Left lung (tissue), 10 donors: Measurements from ENCODE around the gene OAF. TPM values are rescaled to one million over a fixed set of nuclear protein-coding genes. Genes with fewer than 3 reads are reported as not detected.

Experiments used
- ATAC-seq: fragments of 200-7000 bp; cut with Tn5 transposase; one replicate; pipeline ENCODE4 v1.9.1; 2020; ENCODE audit warnings: moderate library complexity
- DNase-seq, 4 donors: peaks; one replicate each; pipeline ENCODE4 v3.0.0-alpha.2; 2013 to 2020
- H3K27ac ChIP-seq, 2 donors: fragments of 200-600 bp; sonication (generic) in 1 of 2; one replicate each; pipeline versions ENCODE4 v1.5.0 to v1.8.0; 2020 to 2021
- H3K27me3 ChIP-seq, 2 donors: fragments of 200-600 bp; sonication (generic) in 1 of 2; one replicate each; pipeline versions ENCODE4 v1.5.0 to v1.8.0; 2020 to 2021
- H3K36me3 ChIP-seq, 2 donors: fragments of 200-600 bp; sonication (generic) in 1 of 2; one replicate each; pipeline versions ENCODE4 v1.5.0 to v1.8.0; 2020 to 2021
- H3K4me1 ChIP-seq, 2 donors: fragments of 200-600 bp; one replicate each; pipeline ENCODE4 v1.8.0; 2021
- H3K4me3 ChIP-seq, 2 donors: fragments of 200-600 bp; sonication (generic) in 1 of 2; one replicate each; pipeline versions ENCODE4 v1.5.0 to v1.8.0; 2020 to 2021; ENCODE audit warnings: mild to moderate bottlenecking in 1 of 2
- H3K9me3 ChIP-seq, 2 donors: fragments of 200-600 bp; sonication (generic) in 1 of 2; one replicate each; pipeline versions ENCODE4 v1.5.0 to v1.8.0; 2020 to 2021
- intact Hi-C, 2 donors: fragments of 100-400 bp; cut with DNase I; formaldehyde crosslinking; loops; one replicate each; pipeline versions ENCODE4 v1.11.2 to v1.14.2; 2022
- polyA plus RNA-seq, 6 donors: library from polyadenylated mRNA; unstranded; fragments of 120-200 nt; gene quantifications; one replicate each; pipeline ENCODE4 v1.2.1, GENCODE V29; 2013; ENCODE audit not compliant: insufficient read length in 6 of 6
- total RNA-seq, 2 donors: library from RNA; stranded (reverse); fragmentation: NEBNext Ultra II Directional; extraction: Animal tissue kit (Norgen Biotek cat#: 25700); gene quantifications; one replicate each; pipeline ENCODE4 v1.2.1, GENCODE V29; 2021
- TF ChIP-seq, protein P1 (sequence below), 2 donors: fragments of 200-600 bp; sonication (generic) in 1 of 2; IDR thresholded peaks; one replicate each; pipeline versions ENCODE4 v1.5.0 to v1.8.0; 2021; ENCODE audit warnings: antibody characterized with exemption in 2 of 2
- donor health status: DM: no; HTN: yes; CAD: no.
- donor health status: DM: no; HTN: no; CAD: no.

Gene OAF
- total and polyA plus RNA-seq, 8 donors: 19.5 to 38.0 (median 28.0) TPM

DNA sequence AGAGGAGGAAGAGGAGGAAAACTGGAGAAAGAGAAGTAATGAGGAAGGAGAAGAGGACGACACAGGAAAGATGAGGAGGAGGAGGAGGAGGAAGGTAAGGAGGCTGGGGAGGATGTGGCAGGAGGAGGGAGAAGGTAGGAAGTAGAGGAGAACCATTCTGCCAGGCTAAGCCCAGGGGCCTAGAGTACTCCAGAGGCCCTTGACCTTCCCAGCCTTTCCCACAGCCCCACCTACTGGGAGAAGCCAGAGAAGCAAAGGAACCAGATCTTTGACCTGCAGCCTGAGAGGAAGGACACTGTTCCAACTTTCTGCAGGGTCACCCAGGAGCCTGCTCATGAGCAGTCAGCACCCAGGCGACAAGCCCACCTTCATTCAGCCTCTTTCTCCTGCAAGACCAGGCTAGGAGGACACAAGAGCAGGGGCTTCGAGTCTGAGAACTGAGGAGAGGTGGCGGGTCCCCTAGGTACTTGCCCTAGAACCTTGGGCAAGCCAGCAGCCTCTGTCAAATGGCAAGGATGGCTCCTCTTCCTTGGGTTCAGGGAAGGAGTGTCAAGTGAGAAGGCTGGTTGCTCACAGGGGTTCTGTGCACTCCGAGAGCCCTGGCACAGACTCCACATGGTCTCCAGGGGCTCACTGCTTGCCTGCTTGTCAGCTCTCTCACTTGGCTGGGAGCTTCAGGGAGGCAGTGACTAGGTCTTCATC, 27.9 kb upstream of the OAF start:
- H3K27ac ChIP-seq: no peak overlapping the region
- peak; percentile 64 for ATAC-seq
- DNase-seq: peak in 1 of 4 donors; percentile 37

DNA sequence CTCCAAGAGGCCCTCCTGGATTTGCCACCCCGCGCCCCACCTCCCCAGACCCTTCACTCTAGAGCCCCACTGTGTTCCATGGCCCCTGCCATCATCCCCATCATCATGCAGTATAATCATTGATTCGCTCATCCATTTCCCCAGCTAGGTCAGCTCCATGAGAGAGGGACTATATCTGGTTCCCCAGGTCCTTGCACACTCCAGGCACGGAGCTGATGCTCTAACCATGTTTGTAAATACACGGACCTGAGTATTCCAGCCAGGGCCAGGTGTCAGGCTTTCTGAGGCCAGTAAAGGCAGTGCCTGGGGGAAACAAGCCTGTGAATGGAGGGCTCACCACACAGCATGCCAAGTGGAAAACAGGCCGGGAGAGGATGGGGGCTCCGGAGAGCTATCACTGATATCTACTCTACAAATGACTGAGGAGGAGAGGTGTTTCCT, 27.1 kb upstream of the OAF start:
- TF ChIP-seq, protein P1, sequence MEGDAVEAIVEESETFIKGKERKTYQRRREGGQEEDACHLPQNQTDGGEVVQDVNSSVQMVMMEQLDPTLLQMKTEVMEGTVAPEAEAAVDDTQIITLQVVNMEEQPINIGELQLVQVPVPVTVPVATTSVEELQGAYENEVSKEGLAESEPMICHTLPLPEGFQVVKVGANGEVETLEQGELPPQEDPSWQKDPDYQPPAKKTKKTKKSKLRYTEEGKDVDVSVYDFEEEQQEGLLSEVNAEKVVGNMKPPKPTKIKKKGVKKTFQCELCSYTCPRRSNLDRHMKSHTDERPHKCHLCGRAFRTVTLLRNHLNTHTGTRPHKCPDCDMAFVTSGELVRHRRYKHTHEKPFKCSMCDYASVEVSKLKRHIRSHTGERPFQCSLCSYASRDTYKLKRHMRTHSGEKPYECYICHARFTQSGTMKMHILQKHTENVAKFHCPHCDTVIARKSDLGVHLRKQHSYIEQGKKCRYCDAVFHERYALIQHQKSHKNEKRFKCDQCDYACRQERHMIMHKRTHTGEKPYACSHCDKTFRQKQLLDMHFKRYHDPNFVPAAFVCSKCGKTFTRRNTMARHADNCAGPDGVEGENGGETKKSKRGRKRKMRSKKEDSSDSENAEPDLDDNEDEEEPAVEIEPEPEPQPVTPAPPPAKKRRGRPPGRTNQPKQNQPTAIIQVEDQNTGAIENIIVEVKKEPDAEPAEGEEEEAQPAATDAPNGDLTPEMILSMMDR (IDR thresholded peaks at IDR 0.05): no peak

More for the DNA sequence above, 27.9 kb upstream of the OAF start:
- no peak overlapping the region for H3K4me3 ChIP-seq
- no peaks in the 10 kb centered on the region for H3K27me3 ChIP-seq
- intact Hi-C loops: no loop called here
- peaks cover 0 to 5% of the 10 kb centered on the region in 2 donors for H3K4me1 ChIP-seq
- TF ChIP-seq, protein P1 (IDR thresholded peaks at IDR 0.05): peak; percentile 15 to 18
- no peaks in the 10 kb centered on the region for H3K9me3 ChIP-seq
- no peaks in the 10 kb centered on the region for H3K36me3 ChIP-seq

DNA sequence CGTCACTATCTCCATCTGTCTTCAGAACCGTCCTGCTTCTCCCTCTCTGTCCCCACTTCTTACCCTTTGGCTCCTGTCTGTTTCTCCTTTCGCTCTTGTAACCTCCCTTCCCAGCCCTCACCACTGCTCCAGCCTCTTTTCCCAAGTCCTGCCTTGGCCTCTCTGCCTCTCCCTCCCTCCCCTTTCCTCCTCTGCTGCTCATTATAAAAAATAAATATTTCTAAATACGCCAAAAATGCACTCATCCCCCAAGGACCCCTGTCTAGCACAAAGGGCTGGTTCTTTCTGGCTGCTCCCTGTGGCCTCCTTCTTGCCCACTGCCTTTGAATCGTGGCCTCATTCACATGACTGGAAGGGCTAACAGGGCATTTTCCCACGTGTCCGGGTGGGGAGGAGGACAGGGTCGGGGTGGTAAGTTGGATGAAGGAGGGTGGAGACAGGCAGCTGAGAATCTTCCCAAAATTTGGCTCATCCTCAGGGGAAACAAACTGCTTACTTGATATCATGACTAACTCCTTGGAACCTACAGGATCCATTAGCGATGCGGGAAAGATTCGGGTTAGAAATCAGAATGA, 26.4 kb upstream of the OAF start:
- no peak overlapping the region for H3K4me3 ChIP-seq
- peak overlapping the region in 1 of 2 donors; percentile 39 for H3K27ac ChIP-seq
- H3K27me3 ChIP-seq: no peaks in the 10 kb centered on the region
- ATAC-seq (no peak), DNase-seq (peak in 1 of 4 donors; percentile 32)
- H3K4me1 ChIP-seq: peaks cover 0 to 5% of the 10 kb centered on the region in 2 donors
- TF ChIP-seq, protein P1 (IDR thresholded peaks at IDR 0.05): no peak
- no peaks in the 10 kb centered on the region for H3K36me3 ChIP-seq
- H3K9me3 ChIP-seq: no peaks in the 10 kb centered on the region
- intact Hi-C loops: no loop called here

More for the DNA sequence above, 27.1 kb upstream of the OAF start:
- intact Hi-C loops: no loop called here
- DNase-seq (no peak), ATAC-seq (no peak)
- Histone ChIP-seq H3K27me3 (no peaks in the 10 kb centered on the region), H3K4me1 (peaks cover 0 to 5% of the 10 kb centered on the region in 2 donors), H3K36me3 (no peaks in the 10 kb centered on the region), H3K4me3 (no peak overlapping the region), H3K27ac (no peak overlapping the region), H3K9me3 (no peaks in the 10 kb centered on the region)

DNA sequence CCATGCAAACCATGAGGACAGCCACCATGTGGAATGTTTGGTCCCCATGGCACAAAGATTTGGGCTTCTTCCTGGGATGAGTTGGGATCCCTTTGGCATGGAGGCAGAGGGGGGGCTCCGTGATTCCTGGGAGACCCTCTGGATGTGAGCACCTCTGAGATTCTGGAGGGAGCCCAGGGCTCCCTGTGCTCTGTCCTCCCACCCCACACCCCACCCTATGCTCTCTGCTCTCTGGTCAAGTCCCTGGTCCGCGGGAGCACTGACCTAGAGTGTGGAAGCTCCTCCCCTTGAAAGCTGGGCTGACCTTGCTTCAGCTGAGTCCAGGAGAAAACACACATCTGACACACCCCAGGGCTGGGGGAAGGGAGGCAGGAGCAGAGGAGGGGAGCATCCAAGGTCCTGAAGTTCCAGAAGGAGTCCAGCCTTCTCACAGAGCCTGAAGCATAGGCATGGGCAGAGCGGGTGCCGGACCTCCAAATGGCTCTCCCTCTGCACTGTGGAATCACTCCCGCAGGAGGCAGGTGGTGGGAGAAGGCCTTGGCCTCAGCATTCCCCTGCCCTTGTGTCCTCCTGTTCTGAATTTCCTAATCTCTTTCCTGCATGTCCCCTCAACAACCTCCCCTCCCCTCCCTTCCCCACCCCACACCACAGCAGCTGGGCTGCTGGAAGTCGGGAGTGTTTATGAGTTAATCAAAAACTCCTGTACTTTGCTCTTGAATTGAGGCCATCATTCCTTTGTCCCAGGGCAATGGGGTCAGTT, 25.7 kb upstream of the OAF start:
- TF ChIP-seq, protein P1 (IDR thresholded peaks at IDR 0.05): no peak
- Histone ChIP-seq H3K27me3 (no peaks in the 10 kb centered on the region), H3K4me3 (no peak overlapping the region), H3K36me3 (no peaks in the 10 kb centered on the region), H3K4me1 (peaks cover 0 to 5% of the 10 kb centered on the region in 2 donors), H3K27ac (peak overlapping the region in 1 of 2 donors; percentile 39), H3K9me3 (no peaks in the 10 kb centered on the region)
- intact Hi-C loops: no loop called here
- DNase-seq (peak in 2 of 4 donors; percentile 46 to 63), ATAC-seq (peak; percentile 63)
